Hematopoietic multipotent progenitor cell treated with erythropoietin and hydrocortisone succinate and interleukin-3 and kit ligand, for 6 days (in vitro differentiated cells): ENCODE data around the gene SPI1.

ENCODE experiments used
- DNase-seq: peaks from one replicate; pipeline ENCODE4 v3.0.0-alpha.2; 2015

The SPI1 gene

GRCh38 chr11:47406896-47407745 lies 28.8 kb upstream of the SPI1 start:
- DNase-seq, result no peak

DNA sequence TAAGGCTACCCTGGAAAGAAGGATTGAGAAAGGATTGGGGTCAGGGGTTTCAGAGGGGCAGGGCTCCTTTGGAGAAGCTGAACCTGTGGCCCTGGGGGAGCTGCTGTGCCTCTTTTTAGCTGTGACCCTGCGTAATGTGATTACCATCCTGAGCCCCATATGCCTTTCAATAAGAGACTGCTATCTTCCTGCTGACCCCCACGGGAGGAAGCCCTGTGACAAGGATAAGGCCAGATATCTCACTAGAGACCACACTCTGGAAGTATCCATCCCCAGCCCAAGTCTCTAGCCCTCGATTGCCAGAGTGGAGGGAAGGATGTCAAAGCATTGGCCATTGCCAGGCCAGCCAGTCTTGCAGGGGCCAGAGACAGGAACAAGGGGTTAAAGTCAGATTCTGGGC lies 25.2 kb upstream of the SPI1 start:
- no peak for DNase-seq

DNA sequence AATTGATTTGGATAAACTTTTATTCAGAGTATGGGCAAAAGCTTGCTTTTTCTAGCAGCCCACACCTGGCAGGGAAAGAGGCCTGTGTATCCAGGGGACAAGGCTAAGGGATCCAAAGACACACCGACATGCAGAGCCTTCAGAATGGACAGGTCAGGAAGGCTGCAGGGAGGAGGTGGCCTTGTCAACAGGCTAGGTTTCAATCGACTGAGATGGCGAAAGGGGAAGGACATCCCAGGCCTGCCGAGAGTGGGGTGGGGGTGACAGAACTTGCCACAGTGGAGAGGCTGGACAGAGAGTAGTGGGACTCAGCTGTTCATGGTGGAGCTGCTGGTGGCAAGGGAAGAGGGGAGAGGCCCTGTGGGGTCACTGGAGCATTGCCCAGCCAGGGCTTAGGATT lies 24.8 kb upstream of the SPI1 start:
- DNase-seq, result no peak

GRCh38 chr11:47400768-47401279 lies 22.5 kb upstream of the SPI1 start:
- DNase-seq, result peak; percentile 64

GRCh38 chr11:47399860-47400767 lies 21.8 kb upstream of the SPI1 start:
- peak; percentile 49 for DNase-seq

- no peak for DNase-seq
These were observed 20.2 kb upstream of the SPI1 start for GRCh38 chr11:47398551-47398950.

DNA sequence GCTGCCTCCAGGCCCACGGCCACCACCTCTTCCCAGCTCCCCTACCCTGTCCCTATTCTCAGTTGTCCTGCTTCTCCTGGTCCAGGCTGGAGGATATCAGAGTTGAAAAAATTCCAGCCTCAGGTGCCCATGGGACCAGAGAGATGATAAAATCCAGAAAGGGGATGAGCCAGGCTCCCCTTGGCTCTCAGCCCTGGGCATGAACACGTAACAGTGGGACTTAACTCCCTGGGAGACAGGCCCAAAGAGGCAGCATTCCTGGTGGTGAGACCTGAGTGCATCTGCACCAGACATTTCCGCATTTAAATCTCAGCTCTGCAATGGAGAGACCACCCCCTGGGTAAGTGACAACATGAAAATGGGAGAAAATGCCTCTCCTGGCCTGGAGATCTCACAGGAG lies 19.7 kb upstream of the SPI1 start:
- no peak for DNase-seq

- DNase-seq, result no peak
These were observed 17.6 kb upstream of the SPI1 start for GRCh38 chr11:47396049-47396320.

GRCh38 chr11:47395223-47396048 lies 17.1 kb upstream of the SPI1 start:
- DNase-seq, result peak; percentile 25

DNA sequence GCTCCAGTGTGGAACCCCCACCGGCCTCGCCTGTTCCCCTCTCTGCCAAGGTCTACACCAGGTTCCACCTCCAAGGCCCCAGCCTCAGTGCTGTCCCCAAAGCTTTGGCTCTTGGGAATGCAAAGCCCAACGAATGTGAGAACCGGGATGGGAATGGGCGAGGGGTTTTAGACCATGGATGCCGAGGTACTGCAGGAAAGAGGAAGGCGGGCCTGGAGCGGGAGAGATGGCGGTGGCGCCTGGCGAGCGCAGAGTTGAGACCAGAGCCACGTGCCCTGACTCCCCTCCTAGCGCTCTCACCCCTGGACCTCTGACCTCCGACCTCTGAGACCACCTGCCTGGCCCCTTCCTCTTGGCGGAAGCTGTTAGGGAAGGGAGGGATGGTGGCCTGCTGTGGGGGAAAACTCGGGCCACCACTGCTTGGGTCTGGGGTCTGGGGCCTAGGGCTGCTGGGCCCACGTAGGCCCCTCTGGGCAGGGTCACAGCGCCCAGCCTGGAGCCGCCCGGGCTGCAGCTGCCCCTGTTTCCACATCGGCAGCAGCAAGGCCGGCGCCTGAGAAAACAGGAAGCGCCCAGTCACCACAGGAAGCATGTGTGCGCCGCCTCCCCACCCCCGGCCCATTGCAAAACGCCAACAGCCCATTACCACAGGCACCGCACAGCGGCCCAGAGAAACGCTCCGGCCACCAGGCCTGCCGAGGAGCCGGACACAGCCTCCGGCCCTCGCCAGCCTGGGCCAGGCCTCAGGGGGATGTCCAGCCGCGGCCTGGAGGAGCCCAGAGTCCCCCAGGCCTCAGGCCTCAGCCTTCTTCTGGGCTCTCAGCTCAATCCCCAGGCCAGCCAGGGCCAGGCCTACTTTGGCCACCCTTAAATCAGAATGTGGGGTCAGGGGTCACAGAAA lies 16.2 kb upstream of the SPI1 start:
- peak; percentile 86 for DNase-seq

- DNase-seq, result no peak
These were observed 15.6 kb upstream of the SPI1 start for GRCh38 chr11:47394050-47394321.

- DNase-seq, result peak; percentile 55
These were observed 15.1 kb upstream of the SPI1 start for GRCh38 chr11:47393163-47394049.

DNA sequence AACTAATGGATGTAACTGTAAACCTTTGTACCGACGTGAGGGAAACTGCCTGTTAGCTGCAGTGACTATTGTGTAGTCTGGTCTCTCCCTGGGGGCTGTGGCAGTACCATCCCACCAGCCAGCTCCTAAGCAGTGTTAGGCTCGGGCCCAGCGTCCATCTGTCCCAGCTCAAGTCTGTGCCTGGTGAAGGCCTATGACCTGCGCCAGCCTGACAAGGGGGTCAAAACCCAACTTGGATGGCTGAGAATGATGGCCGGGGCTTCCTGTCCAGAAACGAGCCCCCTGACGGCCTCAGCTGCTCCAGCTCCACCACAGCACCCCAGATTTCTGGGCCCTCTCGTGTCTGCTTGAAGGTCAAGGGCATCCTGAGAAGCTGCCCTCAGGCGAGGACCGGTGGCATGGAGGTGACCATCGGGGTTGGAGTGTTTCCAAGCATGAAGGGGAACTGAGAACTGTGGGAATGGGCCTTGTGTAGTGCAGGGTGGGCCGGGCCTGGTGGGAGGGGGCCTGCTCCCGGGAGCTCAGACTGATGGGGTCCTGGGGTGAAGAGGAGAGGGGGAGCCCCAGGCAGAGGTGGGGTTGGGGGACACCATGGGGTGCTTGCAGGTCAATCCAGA lies 14.3 kb upstream of the SPI1 start:
- DNase-seq, result no peak

DNA sequence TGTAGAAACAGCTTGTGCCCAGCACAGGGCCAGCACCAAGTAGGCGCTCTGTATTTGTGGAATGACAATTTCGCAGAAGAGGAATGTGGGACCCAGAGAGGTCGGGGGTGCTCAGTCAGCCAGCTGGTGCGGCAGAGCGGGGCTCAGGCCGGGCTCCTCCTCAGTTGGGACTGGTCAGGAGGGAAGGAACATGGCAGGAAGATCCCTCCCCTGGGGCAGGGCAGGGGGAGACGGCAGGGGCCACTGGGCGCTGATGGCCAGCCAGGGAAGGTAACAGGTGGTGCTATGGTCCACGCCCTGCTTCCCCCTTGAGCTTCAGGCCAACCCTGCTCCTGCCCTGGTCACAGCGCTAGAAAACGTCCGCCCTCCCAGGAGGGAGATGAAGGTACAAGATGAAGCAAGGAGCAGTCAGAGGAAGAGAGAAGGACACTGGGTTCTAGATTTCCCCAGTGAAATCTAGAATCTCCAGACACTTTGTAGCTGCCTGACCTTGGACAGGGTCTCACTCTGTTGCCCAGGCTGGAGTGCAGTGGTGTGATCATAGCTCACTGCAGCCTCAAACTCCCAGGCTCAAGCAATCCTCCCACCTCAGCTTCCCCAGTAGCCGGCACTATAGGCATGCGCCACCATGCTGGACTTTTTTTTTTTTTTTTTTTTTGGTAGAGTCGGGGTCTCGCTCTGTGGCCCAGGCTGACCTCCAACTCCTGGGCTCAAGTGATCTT lies 13.5 kb upstream of the SPI1 start:
- DNase-seq, result no peak

- DNase-seq, result no peak
These were observed 12.8 kb upstream of the SPI1 start for GRCh38 chr11:47391077-47391583.

DNA sequence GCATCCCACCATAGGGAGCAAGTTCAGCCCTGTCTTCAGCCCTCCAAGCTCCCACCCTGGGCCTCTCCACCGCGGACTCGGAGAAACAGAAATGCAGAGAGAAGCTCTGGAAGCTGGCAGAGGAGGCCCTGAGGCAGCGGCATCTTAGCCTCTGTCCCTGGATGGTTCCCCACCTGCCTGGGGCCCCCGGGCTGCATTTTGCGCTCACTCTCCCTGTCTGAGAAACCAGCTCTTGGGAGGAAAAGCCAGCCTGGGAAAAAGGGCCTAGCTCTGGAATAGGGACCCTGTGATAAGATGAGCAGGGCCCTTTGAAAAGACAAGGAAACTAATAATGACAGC lies 12.0 kb upstream of the SPI1 start:
- no peak for DNase-seq

- DNase-seq, result no peak
These were observed 11.5 kb upstream of the SPI1 start for GRCh38 chr11:47389577-47390421.

- no peak for DNase-seq
These were observed 10.6 kb upstream of the SPI1 start for GRCh38 chr11:47388697-47389576.
